GM18520 (cell line): Measurements from ENCODE around the gene KPNA6.
"Not testable (repeated sequence)": the region's sequence is repeated elsewhere in the genome, so short reads cannot be mapped to it uniquely, and the experiment has no call there.

Experiments
- ATAC-seq: cut with Tn5 transposase; IDR thresholded peaks from one replicate; pipeline ENCODE4 v1.9.1; 2021; ENCODE audit not compliant: unreplicated experiment

KPNA6 gene

DNA sequence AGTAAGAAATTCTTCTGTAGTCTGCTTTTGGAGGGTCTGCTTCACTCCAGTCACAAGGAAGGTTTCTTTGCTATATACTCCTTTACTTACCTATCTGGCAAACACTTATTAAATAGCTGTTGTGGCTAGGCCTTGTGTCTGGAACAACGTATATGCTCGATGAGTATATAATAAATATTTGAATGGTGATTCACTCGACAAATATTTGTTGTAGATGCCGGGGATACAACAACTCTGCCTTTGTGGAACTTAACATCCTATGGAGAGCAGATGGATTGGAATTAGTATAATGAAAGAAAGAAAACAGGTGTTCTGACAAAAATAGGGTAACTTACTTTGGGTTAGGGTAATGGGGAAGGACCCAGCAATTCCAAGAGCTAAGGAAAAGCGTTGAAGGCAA lies 31.1 kb downstream of the KPNA6 start:
- ATAC-seq: no peak

DNA sequence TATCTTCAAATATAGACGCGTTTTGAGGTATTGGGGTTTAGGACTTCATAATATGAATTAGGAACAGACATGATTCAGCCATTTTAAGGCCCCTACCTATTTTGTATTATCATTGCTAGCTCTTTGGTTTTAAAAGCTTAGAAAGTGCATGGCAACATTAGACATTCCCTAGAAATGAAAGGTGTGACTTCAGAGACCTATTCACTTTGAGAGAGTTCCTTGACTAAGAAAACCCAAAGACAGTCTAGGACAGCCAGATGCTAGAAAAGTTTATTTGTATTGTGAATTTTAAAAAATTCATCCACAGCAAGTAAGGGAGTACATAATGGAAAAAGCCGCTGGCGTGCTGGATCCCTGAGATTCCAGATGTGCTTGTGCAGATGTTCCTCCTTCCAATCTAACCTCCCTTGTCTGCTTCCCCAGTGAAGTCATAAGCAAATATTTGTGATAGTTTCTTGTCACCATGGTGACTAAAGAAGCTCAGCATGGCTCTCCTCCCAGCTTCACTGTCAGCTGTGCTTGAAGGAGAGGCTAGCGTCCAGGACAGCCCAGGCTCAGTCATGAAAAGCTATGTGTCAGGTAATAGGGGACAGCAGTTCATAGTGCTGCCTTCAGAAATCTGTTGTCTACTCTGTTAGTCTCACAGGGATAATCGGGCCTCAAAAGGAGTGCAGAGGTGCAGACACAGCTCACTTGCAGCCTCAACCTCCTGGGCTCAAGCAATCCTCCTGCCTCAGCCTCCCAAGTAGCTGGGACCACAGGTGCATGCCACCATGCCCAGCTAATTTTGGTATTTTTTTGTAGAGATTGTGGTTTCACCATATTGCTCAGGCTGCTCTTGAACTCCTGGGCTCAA lies 34.8 kb downstream of the KPNA6 start:
- no peak for ATAC-seq

DNA sequence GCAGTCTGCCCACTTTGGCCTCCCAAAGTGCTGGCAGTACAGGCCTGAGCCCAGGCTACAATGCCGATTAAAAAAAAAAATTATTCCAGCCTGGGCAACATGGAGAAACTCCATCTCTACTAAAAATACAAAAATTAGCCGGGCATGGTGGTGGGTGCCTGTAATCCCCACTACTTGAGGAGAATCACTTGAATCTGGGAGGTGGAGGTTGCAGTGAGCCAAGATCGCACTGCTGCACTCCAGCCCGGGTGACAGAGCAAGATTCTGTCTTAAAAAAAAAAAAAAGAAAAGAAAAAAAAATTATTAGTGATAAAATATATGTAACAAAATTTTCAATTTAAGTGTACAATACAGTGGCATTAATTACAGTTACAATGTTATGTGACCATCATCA lies 35.4 kb downstream of the KPNA6 start:
- ATAC-seq: not testable (repeated sequence)

DNA sequence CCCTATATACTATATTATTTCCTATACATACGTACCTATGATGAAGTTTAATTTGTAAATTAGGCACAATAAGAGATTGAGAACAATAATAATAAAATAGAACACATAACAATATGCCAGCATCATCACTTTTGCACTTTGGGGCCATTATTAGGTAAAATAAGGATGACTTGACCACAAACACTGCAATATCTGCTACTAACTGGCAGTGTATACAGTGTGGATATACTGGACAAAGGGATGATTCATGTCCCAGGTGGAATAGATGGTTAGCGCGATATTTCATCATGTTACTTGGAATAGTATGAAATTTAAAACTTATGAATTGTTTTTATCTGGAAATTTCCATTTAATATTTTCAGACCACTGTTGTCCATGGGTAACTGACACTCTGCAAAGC lies 36.2 kb downstream of the KPNA6 start:
- ATAC-seq: no peak

DNA sequence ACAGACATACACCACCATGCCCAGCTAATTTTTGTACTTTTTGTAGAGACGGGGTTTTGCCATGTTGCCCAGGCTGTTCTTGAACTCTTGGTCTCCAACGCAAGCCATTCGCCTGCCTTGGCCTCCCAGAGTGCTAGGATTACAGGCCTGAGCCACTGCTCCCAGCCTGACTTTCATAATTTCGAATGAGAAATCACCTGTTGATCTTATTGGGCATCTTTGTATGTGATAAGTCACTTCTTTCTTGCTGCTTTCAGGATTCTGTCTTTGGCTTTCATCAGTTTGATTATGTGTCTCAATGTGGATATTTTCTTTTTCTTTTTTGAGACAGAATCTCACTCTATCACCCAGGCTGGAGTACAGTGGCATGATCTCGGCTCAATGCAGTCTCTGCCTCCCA lies 39.9 kb downstream of the KPNA6 start:
- ATAC-seq: not testable (repeated sequence)

DNA sequence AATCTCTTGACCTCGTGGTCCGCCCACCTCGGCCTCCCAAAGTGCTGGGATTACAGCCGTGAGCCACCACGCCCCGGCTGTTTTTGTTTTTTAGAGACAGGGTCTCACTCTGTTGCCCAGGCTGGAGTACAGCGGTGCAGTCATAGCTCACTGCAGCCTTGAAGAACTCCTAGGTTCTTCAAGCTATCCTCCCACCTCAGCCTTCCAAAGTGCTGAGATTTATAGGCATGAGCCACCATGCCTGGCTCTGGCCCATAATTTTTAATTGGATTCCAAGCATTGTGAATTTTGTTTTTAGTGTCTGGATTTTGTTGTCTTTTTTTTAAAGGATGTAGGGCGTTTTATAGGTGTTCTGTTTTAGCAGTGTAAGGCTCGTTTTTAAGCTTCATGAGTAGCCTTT lies 43.0 kb downstream of the KPNA6 start:
- no peak for ATAC-seq

DNA sequence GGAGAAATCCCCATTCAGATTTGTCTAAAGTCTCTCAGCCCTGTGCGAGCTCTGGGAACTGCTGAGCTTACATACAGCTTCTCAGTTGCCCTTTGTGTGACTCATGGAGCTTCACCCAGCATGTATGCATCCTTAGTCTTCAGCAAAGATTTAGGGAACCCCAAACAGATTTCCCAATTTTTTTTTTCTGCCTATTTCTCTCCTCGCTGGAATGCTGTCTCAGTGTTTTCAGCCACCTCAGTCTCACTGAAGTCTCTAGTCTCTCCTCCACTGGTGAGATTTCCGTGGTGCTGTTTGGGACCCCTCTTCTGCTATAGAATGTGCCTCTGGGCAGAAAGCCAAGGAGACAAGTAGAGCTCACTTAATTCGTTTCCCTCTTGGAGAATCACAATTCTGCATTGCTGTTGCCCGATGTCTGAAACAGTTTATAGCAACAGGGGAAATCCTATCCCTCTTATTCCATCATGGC lies 43.5 kb downstream of the KPNA6 start:
- no peak for ATAC-seq

DNA sequence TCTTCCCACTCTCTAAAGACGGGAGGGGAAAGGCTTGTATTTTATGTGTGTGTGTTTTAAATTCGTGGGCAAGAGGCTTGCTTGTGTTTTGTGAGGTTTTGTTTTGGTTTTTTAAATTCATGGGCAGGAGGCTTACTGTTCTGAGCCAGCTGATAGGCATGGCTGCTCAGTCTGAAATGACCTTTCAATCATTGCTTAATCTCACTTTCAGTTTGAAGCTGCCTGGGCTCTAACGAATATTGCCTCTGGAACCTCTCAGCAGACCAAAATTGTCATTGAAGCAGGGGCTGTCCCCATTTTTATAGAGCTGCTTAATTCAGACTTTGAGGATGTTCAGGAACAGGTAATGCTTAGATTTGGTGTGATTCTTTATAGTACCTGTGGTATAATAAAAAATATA lies 51.3 kb downstream of the KPNA6 start:
- ATAC-seq: no peak

DNA sequence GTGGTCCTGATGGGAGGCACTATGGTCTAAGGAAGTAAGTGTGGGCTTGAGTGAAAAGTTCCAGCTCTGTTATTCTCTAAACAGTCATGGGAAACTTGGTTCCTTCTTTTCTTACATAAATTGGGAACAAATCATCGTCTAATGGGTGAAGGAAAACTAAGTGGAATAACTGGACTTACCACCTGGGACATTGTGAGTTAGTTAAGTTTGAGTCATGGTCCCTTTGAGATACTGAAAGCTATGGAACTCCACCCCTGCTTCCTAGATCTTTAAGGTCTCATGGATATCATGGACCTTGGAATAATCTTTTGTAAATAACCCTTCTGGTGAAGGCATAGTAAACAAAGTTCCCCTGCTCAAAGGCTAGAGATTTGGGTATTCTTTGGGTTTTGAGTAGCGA lies 55.5 kb downstream of the KPNA6 start:
- no peak for ATAC-seq

DNA sequence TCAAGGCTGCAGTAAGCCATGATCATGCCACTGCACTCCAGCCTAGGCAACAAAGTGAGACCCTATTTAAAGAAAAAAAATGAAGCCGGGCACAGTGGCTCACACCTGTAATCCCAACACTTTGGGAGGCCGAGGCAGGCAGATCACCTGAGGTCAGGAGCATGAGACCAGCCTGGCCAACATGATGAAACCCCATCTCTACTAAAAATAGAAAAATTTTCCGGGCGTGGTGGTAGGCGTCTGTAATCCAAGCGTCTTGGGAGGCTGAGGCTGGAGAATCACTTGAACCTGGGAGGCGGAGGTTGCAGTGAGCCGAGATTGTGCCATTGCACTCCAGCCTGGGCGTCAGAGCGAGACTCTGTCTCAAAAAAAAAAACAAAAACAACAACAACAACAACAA lies 57.8 kb downstream of the KPNA6 start:
- ATAC-seq: not testable (repeated sequence)

DNA sequence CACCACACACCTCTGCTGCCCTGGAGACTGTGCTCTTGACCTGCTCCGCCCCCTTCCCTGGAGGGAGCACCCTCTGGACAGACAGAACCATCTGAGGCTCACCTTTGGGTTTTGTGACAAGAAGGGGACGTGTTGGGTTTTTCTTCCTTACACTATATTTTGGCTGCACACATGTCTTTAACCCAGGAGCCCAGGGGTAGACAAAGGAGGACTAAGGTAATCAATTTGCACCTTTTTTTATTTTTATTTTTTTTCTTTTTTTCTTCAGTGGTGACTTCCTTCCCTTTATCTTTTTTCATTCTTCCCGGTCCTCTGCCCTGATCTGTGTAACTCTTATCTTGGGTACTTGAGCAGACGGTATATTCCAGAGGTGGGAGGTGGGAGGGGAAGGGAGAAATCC lies 63.1 kb downstream of the KPNA6 start:
- ATAC-seq: no peak

DNA sequence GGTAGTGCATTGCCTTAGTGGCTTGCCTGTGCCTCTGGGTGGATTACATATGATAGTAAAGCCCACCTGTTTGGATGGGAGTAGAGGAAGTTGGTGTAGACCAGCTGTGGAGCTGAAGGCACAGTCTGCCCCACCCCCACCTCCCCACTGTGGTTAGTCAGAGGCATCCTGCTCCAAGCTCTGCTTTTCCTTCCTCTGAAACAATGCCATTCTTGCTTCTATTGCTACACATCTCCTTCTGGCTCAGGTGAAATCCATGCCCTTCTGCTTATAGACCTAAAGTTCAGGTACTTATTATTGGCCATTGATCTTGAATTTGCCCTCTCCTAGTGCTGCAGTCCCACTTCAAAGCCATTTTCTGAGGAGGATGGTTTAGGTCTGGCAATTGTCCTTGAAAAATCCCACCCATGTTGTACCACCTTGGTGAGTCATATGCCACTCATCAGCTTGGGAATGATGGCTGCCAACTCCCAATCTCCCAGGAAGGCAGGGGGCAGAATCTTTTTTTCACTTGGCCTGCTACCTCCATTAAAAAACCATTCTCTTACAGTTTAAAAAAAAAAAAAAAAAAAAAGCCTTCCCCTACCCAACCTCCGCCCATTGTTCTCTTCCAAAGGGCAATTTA lies 64.9 kb downstream of the KPNA6 start:
- ATAC-seq: no peak

DNA sequence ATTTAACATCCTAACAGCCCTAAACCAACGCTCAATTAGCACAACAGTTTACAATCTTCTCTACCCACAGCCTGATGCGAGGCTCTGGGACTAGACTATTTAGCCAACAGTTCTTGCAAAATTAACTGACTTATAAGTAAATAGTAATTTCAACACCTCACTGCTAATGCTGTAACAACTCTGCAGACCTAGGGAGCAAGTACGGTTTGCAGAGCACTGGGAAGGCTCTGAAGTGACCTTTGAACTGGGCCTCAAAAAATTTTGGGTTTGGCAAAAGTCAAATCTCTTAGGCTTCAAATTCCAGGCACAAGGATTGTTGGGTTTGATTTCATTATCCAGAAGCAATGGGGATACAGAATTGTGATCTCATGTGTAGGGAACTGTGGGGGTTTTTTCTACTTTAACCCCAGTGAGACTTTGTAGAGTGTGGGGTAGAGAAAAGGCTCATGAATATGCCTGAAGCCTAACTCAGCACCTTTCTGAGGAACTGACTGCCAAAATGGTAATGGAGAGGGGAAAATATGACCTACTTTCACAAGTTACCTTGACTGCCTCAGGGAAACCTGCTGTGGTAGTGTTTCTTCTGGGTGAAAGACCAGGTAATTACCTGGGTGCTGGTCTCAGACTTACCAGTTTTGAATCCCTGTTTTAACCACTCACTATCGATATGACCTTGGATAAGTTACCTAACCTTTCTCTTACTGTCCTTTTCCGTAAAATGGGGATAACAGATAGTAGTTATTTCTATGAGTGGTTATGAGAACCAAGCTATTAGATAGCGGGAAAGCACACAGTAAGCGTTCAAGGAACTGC lies 70.7 kb downstream of the KPNA6 start:
- ATAC-seq: no peak

DNA sequence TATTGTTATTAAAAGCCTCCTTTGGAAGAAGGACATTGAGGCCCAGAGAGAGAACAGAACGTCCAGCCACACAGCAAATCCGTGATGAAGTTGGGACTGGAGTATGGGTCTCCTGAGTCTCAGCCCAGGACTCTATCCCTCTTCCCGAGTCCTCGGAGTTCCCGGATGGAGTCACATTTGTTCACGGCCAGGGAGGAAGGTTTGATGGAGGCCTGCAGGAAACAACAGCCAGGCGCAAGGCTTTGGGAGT lies 71.3 kb downstream of the KPNA6 start:
- ATAC-seq: no peak

DNA sequence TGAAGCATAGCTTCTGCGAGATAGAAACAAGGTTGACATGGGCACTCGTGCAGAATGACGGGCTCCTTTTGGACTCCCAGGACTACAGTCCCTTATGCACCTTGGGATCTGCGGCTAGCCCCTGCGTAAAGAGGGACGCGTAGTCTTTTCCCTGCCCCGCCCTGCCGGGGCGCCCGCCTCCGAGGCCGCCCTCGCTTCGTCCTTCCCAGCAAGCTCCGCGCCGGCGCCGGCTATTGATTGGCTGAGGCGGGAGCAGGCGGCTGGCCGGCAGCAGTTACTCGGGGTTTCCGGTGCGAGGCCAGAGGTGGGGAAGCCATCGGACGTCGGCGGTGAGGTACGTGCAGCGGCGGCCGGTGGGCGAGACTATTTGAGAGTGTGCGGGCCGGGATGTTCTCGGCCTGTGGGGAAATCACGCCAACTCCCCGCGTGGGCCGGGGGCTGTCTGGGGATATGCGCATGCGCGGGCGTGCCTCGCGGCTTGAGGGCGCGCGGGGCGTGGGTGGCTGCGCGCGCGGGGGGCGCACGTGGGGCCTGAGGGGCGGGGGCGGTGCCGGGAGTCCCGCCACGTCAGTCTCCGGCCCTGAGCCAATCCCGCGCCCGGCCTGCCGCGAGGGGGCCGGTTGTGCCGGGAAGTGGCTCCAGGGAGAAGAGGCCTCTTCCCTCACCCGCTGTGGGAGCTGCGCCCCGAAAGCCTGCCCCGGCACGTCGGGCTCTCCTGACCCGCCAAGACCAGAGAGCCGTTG lies 71.8 kb downstream of the KPNA6 start, which contains the start of gene TXLNA:
Gene TXLNA (plus strand): TSS at position 233 of the 743 bp plus-strand sequence. CDS start 671 bp downstream, outside the sequence.
- ATAC-seq: peak; percentile 64

DNA sequence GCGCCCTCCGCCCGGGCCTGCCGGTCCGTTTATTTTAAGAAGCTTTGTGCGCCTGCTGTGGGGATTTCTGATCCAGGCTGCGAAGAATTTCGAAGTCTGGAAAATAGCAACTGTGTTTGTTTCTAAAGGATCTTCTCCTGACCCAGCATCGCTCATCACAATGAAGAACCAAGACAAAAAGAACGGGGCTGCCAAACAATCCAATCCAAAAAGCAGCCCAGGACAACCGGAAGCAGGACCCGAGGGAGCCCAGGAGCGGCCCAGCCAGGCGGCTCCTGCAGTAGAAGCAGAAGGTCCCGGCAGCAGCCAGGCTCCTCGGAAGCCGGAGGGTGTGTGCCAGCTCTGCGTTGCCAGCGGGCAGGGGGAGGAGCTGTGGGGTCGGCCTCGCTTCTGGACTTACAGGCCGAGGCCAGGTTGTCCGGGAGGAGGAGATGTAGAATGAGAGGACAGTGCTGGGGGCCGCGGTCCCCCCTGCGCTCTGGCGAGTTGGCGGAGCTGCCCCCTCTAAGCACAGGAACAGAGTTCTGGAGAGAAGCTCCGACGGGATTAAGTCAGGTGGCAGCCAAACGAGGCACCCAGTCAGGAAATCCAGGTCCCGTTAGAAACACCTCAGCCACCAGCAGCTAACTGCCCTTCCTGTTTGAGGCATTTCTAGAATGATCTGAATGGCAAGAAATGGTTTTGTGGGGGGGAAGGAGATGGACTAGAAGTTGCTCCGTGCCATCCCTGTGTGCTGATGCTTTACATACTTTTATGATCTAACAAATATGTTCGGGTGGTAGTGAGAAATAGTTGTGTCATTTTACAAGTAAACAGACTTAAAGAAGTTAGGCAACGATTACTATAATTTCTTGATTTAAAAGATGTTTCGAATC lies 72.6 kb downstream of the KPNA6 start:
- no peak for ATAC-seq

DNA sequence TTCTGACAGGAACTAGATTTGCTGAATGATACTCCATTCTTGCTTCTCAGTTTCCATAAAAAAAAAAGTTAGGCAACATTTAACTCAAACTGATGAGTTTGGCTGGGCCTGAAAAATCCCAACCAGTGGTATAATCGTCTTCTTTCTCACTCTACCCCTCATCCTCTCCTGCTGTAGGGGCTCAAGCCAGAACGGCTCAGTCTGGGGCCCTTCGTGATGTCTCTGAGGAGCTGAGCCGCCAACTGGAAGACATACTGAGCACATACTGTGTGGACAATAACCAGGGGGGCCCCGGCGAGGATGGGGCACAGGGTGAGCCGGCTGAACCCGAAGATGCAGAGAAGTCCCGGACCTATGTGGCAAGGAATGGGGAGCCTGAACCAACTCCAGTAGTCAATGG lies 73.2 kb downstream of the KPNA6 start:
- no peak for ATAC-seq

DNA sequence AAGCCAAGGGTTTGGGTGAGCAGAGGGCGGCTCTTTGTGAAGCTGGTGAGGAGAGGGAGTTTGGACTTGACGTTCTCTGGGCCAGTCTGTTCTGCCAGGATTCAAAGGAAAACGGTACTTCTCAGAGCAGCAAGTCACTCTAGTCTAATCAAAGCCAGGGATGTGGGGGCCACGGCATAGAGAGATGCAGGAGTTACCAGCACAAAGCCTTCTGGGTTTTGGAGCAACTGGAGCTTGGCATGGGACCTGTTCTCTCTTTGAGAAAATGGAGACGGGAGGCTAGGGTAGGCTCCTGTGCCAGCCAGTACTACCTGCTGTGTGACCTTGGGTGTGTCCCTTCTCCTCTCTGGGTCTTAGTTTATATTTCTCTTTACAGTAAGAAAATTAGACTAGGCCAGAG lies 73.7 kb downstream of the KPNA6 start:
- no peak for ATAC-seq

DNA sequence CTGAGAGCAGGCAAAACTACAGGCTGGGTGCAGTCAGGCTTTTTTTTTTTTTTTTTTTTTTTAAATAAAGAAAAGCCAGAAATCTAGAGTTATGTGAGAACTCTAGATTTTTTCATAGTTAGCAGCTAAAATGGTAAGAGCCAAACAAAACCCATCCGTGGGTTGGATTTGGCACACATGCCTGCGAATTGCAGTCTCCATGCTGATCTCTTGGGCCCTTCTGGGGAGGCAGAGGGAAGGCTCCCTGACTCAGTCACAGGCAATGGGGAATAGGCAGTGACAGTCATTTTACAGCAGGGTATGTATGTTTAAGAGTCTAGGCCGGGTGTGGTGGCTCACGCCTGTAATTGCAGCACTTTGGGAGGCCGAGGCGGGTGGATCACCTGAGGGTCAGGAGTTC lies 74.2 kb downstream of the KPNA6 start:
- no peak for ATAC-seq

DNA sequence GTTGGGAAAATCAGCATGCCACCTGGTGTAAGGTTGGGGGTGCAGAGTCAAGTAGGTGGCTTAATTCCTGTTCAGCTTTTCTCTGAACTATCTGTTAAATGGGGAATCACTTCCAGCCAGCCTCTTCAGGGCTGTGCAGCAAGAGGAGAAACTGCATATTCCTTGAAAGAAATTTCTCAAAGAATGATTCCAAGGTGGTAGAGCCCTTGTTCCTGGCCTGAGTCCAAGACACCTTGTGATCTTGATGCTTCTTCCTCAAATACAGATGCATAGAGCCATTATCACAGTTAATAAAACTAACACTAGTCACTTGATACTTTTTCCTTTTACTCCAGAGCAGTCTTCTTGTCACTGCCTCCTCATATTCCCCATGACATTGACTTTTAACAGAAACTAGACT lies 76.8 kb downstream of the KPNA6 start:
- ATAC-seq: no peak
